ENCODE data around the gene ABR. TPM values are rescaled to one million over a fixed set of nuclear protein-coding genes. Genes with fewer than 3 reads are reported as not detected.

The ABR gene
- total RNA-seq, 1 donor from 2014 or later = 158 TPM

GRCh38 chr17:1179112-1179817 lies 516 bp downstream of the ABR start:
- DNase-seq (ENCODE audit: low spot score) = no peak

DNA sequence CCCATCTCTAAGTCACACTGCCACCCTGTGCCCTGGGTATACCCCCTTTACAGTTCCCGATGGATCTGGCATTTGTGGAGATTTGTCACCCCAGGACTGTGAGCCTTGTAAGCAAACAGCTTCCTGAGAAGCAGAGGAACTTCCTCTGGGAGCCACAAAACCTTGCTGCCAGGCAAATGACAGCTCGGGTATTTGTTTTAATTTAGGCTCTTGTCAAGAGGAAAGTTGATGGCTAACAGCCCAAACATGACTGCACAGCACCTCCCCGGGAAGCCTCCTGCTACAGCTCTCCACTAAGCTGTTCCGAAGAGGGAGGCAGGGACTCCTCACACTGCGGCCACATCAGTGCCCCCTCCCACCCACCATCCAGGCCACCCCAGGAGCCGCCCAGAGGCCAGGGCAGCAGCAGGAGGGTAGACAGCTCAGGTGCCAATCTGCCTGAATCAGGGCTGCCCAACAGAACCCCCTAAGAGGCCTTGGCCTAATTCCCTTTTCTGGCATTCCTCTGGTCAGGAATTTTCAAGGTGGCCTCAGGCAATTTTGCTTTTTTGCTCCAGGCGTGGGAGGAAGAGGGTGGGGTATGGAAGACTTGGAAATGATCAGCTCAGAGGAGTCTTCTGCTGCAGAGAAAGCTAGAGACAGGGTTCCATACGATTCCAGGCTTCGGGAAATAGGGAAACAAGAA lies 2.6 kb downstream of the ABR start:
- intact Hi-C loops (cut with DNase I) = no loop called here
- no peak for DNase-seq (ENCODE audit: low spot score)

More at GRCh38 chr17:1179112-1179817, 516 bp downstream of the ABR start:
- intact Hi-C loops (cut with DNase I) = no loop called here

GRCh38 chr17:1174263-1174880 lies 5.4 kb downstream of the ABR start:
- DNase-seq (ENCODE audit: low spot score) = no peak
- intact Hi-C loops (cut with DNase I) = no loop called here

DNA sequence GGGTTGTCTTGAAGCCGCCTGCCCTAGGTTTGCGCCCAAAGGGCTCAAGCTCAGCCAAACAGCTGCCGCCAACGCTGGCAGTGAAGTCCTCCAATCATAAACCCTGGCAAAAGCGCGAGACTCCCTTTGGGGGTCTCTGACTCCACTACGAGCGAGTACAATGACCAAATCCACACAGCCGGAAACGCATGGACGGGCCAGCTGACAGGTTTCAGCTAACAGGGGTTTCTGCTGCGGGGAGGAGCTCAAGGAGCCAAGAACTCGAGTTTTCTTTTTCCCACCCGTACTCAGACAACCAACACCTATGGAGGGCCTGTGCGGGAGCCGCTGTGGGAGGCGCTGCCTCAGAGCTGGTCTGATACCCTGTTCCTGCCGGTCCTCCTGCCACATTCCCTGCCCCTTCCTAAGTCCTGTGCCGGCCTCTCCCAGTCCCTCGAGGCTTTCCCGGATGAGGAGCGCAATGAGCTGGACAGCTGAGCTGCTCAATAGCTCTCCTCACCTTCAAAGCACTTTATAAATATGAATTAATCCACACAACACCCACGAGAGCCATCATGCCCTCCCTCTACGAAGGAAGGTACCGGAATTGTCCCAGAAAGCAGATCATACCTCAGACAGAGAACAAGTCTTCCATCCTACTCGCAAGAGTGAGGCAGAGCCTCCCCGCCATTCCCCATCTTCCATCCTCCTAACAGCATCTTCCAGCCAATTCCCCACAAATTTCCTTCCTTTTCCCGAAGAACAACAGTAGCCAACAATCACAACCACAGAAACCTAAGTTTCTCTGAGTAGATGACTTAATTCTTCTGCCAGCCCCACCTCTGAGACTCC lies 6.1 kb downstream of the ABR start:
- DNase-seq (ENCODE audit: low spot score) = no peak
- intact Hi-C loops (cut with DNase I) = no loop called here

DNA sequence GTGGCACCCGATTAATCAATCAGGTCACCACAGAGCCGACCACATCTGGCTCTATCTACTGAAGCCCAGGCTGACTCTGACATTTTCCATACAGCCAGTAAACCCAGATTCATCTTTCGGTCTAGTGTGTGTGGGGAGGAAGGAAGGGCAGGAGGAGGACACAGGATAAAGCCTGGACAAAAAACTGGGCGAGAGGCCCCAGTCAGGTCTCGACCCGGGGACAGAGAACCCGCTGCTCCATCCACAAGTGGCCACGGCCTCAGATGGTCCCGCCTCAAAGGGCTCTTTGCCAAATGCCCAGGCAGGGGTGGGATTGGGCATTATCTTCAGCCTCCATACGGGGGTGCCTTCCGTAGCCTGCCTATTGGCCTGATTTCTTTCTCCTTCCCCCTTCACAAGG lies 7.8 kb downstream of the ABR start:
- intact Hi-C loops (cut with DNase I) = no loop called here
- DNase-seq (ENCODE audit: low spot score) = no peak

DNA sequence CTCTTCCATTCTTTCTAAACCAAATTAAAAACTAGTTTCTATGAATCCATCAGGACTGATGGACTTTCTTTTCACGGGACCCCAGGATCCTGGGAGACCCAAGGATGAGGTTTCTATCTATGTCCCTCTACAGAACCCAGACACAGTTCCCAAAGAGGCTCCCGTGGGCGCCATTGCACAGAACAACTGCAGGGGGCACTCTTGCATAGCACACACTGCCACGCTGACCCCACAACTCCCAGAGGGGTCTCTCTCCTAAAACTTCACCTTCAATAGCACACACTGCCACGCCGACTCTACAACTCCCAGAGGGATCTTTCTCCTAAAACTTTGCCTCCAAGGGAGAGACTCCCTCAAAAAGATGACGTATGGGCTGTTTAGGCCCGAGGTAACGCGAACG lies 9.0 kb downstream of the ABR start:
- intact Hi-C loops (cut with DNase I) = no loop called here
- no peak for DNase-seq (ENCODE audit: low spot score)

GRCh38 chr17:1169929-1170312 lies 9.9 kb downstream of the ABR start:
- DNase-seq (ENCODE audit: low spot score) = no peak
- intact Hi-C loops (cut with DNase I) = loop anchor here (5.0 kb wide), 1 partner anchor 48 kb away; no protein-coding TSS in a partner anchor

- no peak for DNase-seq (ENCODE audit: low spot score)
- intact Hi-C loops (cut with DNase I) = loop anchor here (5.0 kb wide), 1 partner anchor 47 kb away; no protein-coding TSS in a partner anchor
These were observed 10.4 kb downstream of the ABR start for GRCh38 chr17:1169221-1169928.

GRCh38 chr17:1168533-1169220 lies 11.1 kb downstream of the ABR start:
- no peak for DNase-seq (ENCODE audit: low spot score)
- intact Hi-C loops (cut with DNase I) = loop anchor here (5.0 kb wide), 1 partner anchor 46 kb away; no protein-coding TSS in a partner anchor

GRCh38 chr17:1166276-1166675 lies 13.5 kb downstream of the ABR start:
- intact Hi-C loops (cut with DNase I) = loop anchor here (5.0 kb wide), 1 partner anchor 44 kb away; no protein-coding TSS in a partner anchor
- no peak for DNase-seq (ENCODE audit: low spot score)

DNA sequence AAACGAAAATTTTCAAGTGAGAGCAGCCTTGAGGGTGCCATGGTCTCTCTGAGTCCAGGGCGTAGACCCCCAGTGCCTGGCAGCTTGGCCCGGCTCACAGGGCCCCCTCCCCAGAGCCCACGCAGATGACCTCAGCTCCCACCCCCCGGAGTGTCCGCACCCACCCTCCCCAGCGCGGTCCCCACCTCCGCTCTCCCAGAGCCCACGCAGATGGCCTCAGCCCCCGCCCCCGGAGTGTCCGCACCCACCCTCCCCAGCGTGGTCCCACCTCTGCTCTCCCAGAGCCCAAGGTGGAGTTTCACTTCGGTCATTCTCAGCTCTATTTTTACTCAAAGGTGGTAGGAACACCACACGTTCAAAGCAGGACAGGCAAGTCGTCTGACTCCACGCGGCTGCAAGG lies 13.9 kb downstream of the ABR start:
- no peak for DNase-seq (ENCODE audit: low spot score)
- intact Hi-C loops (cut with DNase I) = loop anchor here (5.0 kb wide), 1 partner anchor 44 kb away; no protein-coding TSS in a partner anchor

- DNase-seq (ENCODE audit: low spot score) = no peak
- intact Hi-C loops (cut with DNase I) = loop anchor here (5.0 kb wide), 1 partner anchor 43 kb away; no protein-coding TSS in a partner anchor
These were observed 14.7 kb downstream of the ABR start for GRCh38 chr17:1164935-1165556.

- DNase-seq (ENCODE audit: low spot score) = no peak
- intact Hi-C loops (cut with DNase I) = no loop called here
These were observed 17.5 kb downstream of the ABR start for GRCh38 chr17:1162116-1162855.

- DNase-seq (ENCODE audit: low spot score) = no peak
- intact Hi-C loops (cut with DNase I) = no loop called here
These were observed 19.0 kb downstream of the ABR start for GRCh38 chr17:1160591-1161390.

DNA sequence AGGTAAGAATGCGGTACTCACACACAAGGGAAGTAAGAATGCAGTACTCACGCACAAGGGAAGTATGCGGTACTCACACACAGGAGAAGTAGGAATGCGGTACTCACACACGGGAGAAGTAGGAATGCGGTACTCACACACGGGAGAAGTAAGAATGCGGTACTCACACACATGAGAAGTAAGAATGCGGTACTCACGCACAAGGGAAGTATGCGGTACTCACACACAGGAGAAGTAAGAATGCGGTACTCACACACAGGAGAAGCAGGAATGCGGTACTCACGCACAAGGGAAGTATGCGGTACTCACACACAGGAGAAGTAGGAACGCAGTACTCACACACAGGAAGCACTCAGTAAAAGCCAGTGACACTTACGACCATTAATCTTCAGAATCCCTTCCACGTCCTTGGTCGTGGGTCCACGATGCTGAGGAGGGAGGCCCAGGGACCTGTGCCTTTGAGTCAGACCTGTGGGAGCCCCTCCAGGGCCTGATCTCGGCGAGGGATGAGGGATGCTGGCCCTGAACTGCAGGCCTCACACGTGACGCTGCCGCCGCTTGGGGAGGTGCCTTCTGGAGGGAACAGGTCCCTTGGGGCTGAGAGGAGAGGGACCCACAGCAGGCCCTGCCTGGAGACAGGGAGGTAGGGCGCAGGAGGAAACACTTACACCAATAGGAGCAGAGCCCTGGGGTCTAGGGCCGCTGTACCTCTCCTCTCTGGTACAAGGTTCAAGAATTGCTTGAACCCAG lies 20.2 kb downstream of the ABR start:
- intact Hi-C loops (cut with DNase I) = no loop called here
- no peak for DNase-seq (ENCODE audit: low spot score)

DNA sequence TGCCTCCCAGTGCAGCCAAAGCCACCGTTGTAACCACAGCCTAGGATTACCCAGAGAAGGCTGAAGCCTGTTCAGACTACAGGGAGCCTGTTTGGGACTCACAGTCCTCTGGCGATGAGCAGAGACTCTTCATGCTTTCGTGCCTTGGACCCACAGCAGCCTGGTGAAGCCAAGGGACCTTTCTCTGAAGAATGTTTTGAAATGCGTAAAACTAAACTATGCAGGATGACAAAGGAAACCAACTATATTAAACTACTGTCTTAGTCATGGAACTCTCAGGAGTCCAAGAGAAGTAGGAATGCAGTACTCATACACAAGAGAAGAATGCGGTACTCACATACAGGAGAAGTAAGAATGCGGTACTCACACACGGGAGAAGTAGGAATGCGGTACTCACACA lies 20.9 kb downstream of the ABR start:
- DNase-seq (ENCODE audit: low spot score) = no peak
- intact Hi-C loops (cut with DNase I) = no loop called here

Measured in cardiac septum (tissue), 1 donor.